Large intestine (tissue), 12 donors: ENCODE measurements around the gene TRAF4. TPM values are rescaled to one million over a fixed set of nuclear protein-coding genes. Genes with fewer than 3 reads are reported as not detected.
A peak's percentile ranks its signal among the peaks of the same experiment; 100 is the strongest.

Experiments
- DNase-seq, 2 donors: peaks; one replicate each; pipeline versions ENCODE4 v3.0.0 to v3.0.0-alpha.2; 2013
- H3K27ac ChIP-seq: one replicate; pipeline ENCODE4 v1.5.1; 2013; ENCODE audit warnings: low read length
- H3K27me3 ChIP-seq: 2 replicates; pipeline ENCODE4 v1.6.1; 2013; ENCODE audit warnings: low read length; ENCODE audit not compliant: control insufficient read depth, insufficient read depth
- H3K36me3 ChIP-seq: 2 replicates; pipeline ENCODE4 v1.6.1; 2013; ENCODE audit warnings: low read length; ENCODE audit not compliant: control insufficient read depth, insufficient read depth
- H3K4me1 ChIP-seq: one replicate; pipeline ENCODE4 v1.6.1; 2013; ENCODE audit warnings: low read length; ENCODE audit not compliant: control insufficient read depth, insufficient read depth
- H3K4me3 ChIP-seq: one replicate; pipeline ENCODE4 v1.5.1; 2013; ENCODE audit warnings: low read length
- H3K9me3 ChIP-seq: one replicate; pipeline ENCODE4 v1.6.1; 2013; ENCODE audit warnings: mild to moderate bottlenecking, low read depth, low read length, moderate library complexity; ENCODE audit not compliant: control insufficient read depth
- WGBS: methylation state at CpG from one replicate; pipeline ENCODE4 v1.1.5; 2013; ENCODE audit warnings: low lambda C conversion rate; ENCODE audit not compliant: insufficient coverage; 5-methylcytosine and 5-hydroxymethylcytosine counted together
- long read RNA-seq, 11 donors: transcript quantifications; one replicate each; lab custom pipeline, GENCODE V29; 2026
- polyA plus RNA-seq: library from polyadenylated mRNA; unstranded; fragments of 120-200 nt; gene quantifications from one replicate; pipeline ENCODE4 v1.2.1, GENCODE V29; 2013

Gene TRAF4
- polyA plus RNA-seq, result 91.8 TPM
- long read RNA-seq, donor 1, transcript TRAF4-201 (7 exons, 2,923 nt), result major isoform, 6 of 13 reads
- long read RNA-seq, donor 1, partial matches to known transcripts, result 5 of 13 reads
- long read RNA-seq, donor 1, other reads (novel, unspliced or antisense), result 0 of 13 reads
- long read RNA-seq, donor 2, transcript TRAF4-201 (7 exons, 2,923 nt), result major isoform, 15 of 15 reads
- long read RNA-seq, donor 2, partial matches to known transcripts, result 0 of 15 reads
- long read RNA-seq, donor 2, other reads (novel, unspliced or antisense), result 0 of 15 reads
- long read RNA-seq, donor 3, result 0 reads
- long read RNA-seq, donor 4, partial matches to known transcripts, result 0 of 1 reads
- long read RNA-seq, donor 4, other reads (novel, unspliced or antisense), result 0 of 1 reads
- long read RNA-seq, donor 5, transcript TRAF4-201 (7 exons, 2,923 nt), result major isoform, 5 of 6 reads
- long read RNA-seq, donor 5, partial matches to known transcripts, result 0 of 6 reads
- long read RNA-seq, donor 5, other reads (novel, unspliced or antisense), result 0 of 6 reads
- long read RNA-seq, donor 6, transcript TRAF4-201 (7 exons, 2,923 nt), result major isoform, 20 of 22 reads
- long read RNA-seq, donor 6, partial matches to known transcripts, result 0 of 22 reads
- long read RNA-seq, donor 6, other reads (novel, unspliced or antisense), result 0 of 22 reads
- long read RNA-seq, donor 7, transcript TRAF4-201 (7 exons, 2,923 nt), result major isoform, 10 of 11 reads
- long read RNA-seq, donor 7, partial matches to known transcripts, result 0 of 11 reads
- long read RNA-seq, donor 7, other reads (novel, unspliced or antisense), result 0 of 11 reads
- long read RNA-seq, donor 8, transcript TRAF4-201 (7 exons, 2,923 nt), result major isoform, 18 of 22 reads
- long read RNA-seq, donor 8, partial matches to known transcripts, result 0 of 22 reads
- long read RNA-seq, donor 8, other reads (novel, unspliced or antisense), result 0 of 22 reads
- long read RNA-seq, donor 9, transcript TRAF4-201 (7 exons, 2,923 nt), result major isoform, 15 of 16 reads
- long read RNA-seq, donor 9, partial matches to known transcripts, result 0 of 16 reads
- long read RNA-seq, donor 9, other reads (novel, unspliced or antisense), result 0 of 16 reads
- long read RNA-seq, donor 10, transcript TRAF4-201 (7 exons, 2,923 nt), result major isoform, 26 of 27 reads
- long read RNA-seq, donor 10, partial matches to known transcripts, result 0 of 27 reads
- long read RNA-seq, donor 10, other reads (novel, unspliced or antisense), result 0 of 27 reads
- long read RNA-seq, donor 11, transcript TRAF4-201 (7 exons, 2,923 nt), result major isoform, 15 of 18 reads
- long read RNA-seq, donor 11, partial matches to known transcripts, result 0 of 18 reads
- long read RNA-seq, donor 11, other reads (novel, unspliced or antisense), result 0 of 18 reads

GRCh38 chr17:28743243-28744103, at the start of gene TRAF4:
TSS of gene TRAF4 (plus strand) at chr17:28744011. CDS start at chr17:28744113, 102 bp downstream.
- peak within 1 kb of the TSS; percentile 100 for H3K27ac ChIP-seq
- no peaks in the 10 kb centered on the region for H3K9me3 ChIP-seq
- no peaks in the 10 kb centered on the region for H3K27me3 ChIP-seq
- peaks cover 38% of the 10 kb centered on the region for H3K4me1 ChIP-seq
- WGBS, result no CpG with 5 or more reads among the region's 70 CpGs
- peaks cover 24% of the 10 kb centered on the region for H3K36me3 ChIP-seq
- DNase-seq, result peak; percentile 91 to 97
- H3K4me3 ChIP-seq, result peak within 1 kb of the TSS; percentile 78

GRCh38 chr17:28698253-28698941, 45.4 kb upstream of the TRAF4 start:
- no peaks in the 10 kb centered on the region for H3K9me3 ChIP-seq
- DNase-seq, result peak; percentile 96 to 98
- peaks cover 39% of the 10 kb centered on the region for H3K4me1 ChIP-seq
- H3K27me3 ChIP-seq, result no peaks in the 10 kb centered on the region
- no peak overlapping the region for H3K4me3 ChIP-seq
- H3K27ac ChIP-seq, result peak overlapping the region; percentile 93
- peaks cover 95% of the 10 kb centered on the region for H3K36me3 ChIP-seq
- whole genome bisulfite sequencing, result no CpG with 5 or more reads among the region's 6 CpGs

- Histone ChIP-seq H3K36me3 (peaks cover 92% of the 10 kb centered on the region), H3K27ac (no peak overlapping the region), H3K4me3 (no peak overlapping the region), H3K9me3 (no peaks in the 10 kb centered on the region), H3K27me3 (no peaks in the 10 kb centered on the region), H3K4me1 (peaks cover 39% of the 10 kb centered on the region)
- WGBS, result no CpG with 5 or more reads among the region's 8 CpGs
- DNase-seq, result no peak
Measured at GRCh38 chr17:28700278-28700677, 43.5 kb upstream of the TRAF4 start.

GRCh38 chr17:28700830-28701492, 42.9 kb upstream of the TRAF4 start:
- no peak for DNase-seq
- H3K27ac ChIP-seq, result no peak overlapping the region
- H3K9me3 ChIP-seq, result no peaks in the 10 kb centered on the region
- peaks cover 39% of the 10 kb centered on the region for H3K4me1 ChIP-seq
- peaks cover 92% of the 10 kb centered on the region for H3K36me3 ChIP-seq
- WGBS, result no CpG with 5 or more reads among the region's 10 CpGs
- H3K27me3 ChIP-seq, result no peaks in the 10 kb centered on the region
- no peak overlapping the region for H3K4me3 ChIP-seq

GRCh38 chr17:28702026-28702751, 41.6 kb upstream of the TRAF4 start:
- H3K36me3 ChIP-seq, result peaks cover 86% of the 10 kb centered on the region
- H3K4me3 ChIP-seq, result no peak overlapping the region
- DNase-seq, result no peak
- H3K9me3 ChIP-seq, result no peaks in the 10 kb centered on the region
- no peaks in the 10 kb centered on the region for H3K27me3 ChIP-seq
- H3K4me1 ChIP-seq, result peaks cover 32% of the 10 kb centered on the region
- no CpG with 5 or more reads among the region's 10 CpGs for WGBS
- H3K27ac ChIP-seq, result no peak overlapping the region

GRCh38 chr17:28702752-28703150, 41.1 kb upstream of the TRAF4 start:
- no peak overlapping the region for H3K4me3 ChIP-seq
- peaks cover 26% of the 10 kb centered on the region for H3K4me1 ChIP-seq
- peaks cover 80% of the 10 kb centered on the region for H3K36me3 ChIP-seq
- no peaks in the 10 kb centered on the region for H3K27me3 ChIP-seq
- H3K27ac ChIP-seq, result no peak overlapping the region
- WGBS, result no CpG with 5 or more reads among the region's 3 CpGs
- DNase-seq, result no peak
- H3K9me3 ChIP-seq, result no peaks in the 10 kb centered on the region

- Histone ChIP-seq H3K4me3 (no peak overlapping the region), H3K36me3 (peaks cover 73% of the 10 kb centered on the region), H3K27ac (no peak overlapping the region), H3K27me3 (no peaks in the 10 kb centered on the region), H3K4me1 (peaks cover 19% of the 10 kb centered on the region), H3K9me3 (no peaks in the 10 kb centered on the region)
- 85% methylated on average over 5 of the region's 16 CpGs for WGBS
- no peak for DNase-seq
Measured at GRCh38 chr17:28703552-28704218, 40.1 kb upstream of the TRAF4 start.

- Histone ChIP-seq H3K27ac (no peak overlapping the region), H3K4me3 (no peak overlapping the region), H3K36me3 (peaks cover 66% of the 10 kb centered on the region), H3K27me3 (no peaks in the 10 kb centered on the region), H3K9me3 (no peaks in the 10 kb centered on the region), H3K4me1 (peaks cover 13% of the 10 kb centered on the region)
- DNase-seq, result no peak
- no CpG with 5 or more reads among the region's 14 CpGs for WGBS
Measured at GRCh38 chr17:28704219-28704858, 39.5 kb upstream of the TRAF4 start.
